Right lung (tissue), 5 donors: Measurements from ENCODE around the gene INO80D. TPM values are rescaled to one million over a fixed set of nuclear protein-coding genes. Genes with fewer than 3 reads are reported as not detected.
"Not testable (repeated sequence)": the region's sequence is repeated elsewhere in the genome, so short reads cannot be mapped to it uniquely, and the experiment has no call there.

ENCODE experiments used
- DNase-seq, 2 donors: peaks; one replicate each; pipeline ENCODE4 v3.0.0-alpha.2; 2013
- polyA plus RNA-seq, 5 donors: library from polyadenylated mRNA; unstranded; fragments of 120-200 nt; gene quantifications; one replicate each; pipeline versions ENCODE4 v1.2.1 to v1.2.3, GENCODE V29; 2013; ENCODE audit warnings: inconsistent platforms in 1 of 5, low replicate concordance in 1 of 5; ENCODE audit not compliant: insufficient read length in 5 of 5, insufficient read depth in 1 of 5

INO80D gene
- polyA plus RNA-seq, 5 donors, result 7.7 to 12.1 (median 11.3) TPM

GRCh38 chr2:206084870-206085741 is 868 bp downstream of the INO80D start:
- peak; percentile 29 to 42 for DNase-seq

- DNase-seq, result peak; percentile 49 to 69
Observed at GRCh38 chr2:206084439-206084869, 1.5 kb downstream of the INO80D start.

- peak; percentile 5 to 6 for DNase-seq
Observed at GRCh38 chr2:206083602-206084438, 2.2 kb downstream of the INO80D start.

GRCh38 chr2:206082298-206082843 is 3.6 kb downstream of the INO80D start:
- DNase-seq, result no peak

- no peak for DNase-seq
Observed at GRCh38 chr2:206080927-206081326, 5.0 kb downstream of the INO80D start.

DNA sequence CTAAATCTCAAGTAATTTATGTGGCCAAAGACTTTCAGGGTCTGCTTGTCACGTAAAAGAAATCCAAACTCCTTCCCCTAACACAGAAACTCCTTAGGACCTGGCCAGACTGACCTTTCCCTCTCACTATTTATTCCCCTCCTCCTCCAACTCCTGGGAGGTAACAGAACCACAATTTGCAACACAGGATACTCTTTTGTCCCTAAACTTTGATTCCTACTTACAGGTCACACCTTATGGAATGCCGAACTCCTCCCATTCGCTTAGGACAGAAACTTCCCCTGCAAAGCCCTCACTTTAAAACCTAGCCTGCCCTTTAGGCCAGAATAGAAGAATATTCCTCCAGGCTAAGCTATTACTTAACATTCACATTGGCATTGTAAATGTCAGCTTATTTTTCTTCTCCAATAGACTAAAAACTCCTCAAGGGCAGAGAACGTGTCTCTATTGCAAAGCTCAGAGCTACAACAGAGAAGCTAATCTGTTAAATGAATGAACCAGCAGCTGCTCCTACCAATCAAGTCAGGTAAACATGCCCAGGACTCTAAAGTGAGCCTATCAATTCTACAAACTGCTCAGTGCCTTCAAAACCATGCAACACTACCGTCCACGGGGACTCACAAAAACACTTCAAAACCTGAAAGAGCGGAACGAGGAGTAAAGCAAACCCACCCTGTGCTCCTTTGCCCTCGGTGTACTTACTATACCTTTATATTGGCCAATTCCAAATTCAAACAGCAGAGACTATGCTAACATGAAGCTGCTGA is 6.1 kb downstream of the INO80D start:
- DNase-seq, result no peak

GRCh38 chr2:206077879-206078278 is 8.1 kb downstream of the INO80D start:
- DNase-seq, result peak in 1 of 2 donors; percentile 5

DNA sequence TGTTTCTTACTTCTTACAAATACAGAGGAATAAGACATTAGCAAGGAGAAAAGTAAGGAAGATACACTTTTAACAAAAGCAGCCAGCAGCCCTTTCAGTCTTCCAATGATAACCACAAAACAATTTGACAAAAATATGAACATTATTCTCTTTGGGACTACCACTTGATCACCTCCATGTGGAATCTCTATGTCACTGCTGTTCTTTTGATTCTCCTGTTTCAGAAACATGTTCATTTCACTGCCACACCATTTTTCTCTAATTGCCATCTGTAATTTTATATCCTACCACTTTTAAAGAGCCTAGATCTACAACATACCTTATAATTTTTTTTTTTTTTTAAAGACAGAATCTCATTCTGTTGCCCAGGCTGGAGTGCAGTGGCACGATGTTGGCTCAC is 10.9 kb downstream of the INO80D start:
- DNase-seq, result no peak

DNA sequence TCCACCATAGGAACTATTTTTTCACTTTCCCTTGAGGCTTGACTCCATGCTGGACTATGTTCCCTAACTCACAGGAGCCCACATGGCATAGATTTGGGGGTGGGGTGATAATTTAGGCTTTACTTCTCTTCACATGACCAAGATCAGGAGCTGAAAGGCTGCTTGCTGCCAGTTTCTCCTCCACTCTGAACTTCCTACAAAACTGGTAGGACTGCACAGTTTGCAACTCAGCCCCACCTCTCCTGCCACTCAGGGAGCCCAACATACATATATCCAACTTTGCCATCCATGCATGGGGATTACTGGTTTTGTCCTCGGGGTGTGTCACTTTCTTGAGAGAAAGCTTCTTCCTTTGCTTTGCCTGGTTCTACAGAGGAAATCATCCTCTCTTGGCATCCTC is 14.2 kb downstream of the INO80D start:
- DNase-seq, result no peak

DNA sequence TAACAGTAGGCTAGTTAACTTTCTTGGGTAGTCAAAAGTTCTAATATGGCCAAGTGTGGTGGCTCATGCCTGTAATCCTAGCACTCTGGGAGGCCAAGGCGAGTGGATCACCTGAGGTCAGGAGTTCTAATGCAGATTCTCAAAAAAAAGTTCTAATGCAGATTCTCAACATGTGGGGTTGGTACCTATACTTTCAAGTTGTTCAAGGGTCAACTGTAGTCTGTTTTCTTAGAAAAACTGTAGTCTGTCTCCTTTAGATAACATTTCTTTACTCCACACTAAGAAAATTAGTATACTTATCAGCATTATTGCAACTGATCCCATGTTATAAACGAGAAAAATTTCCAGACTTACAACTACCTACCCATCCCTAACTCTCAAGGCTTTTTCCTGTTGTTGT is 16.6 kb downstream of the INO80D start:
- no peak for DNase-seq

DNA sequence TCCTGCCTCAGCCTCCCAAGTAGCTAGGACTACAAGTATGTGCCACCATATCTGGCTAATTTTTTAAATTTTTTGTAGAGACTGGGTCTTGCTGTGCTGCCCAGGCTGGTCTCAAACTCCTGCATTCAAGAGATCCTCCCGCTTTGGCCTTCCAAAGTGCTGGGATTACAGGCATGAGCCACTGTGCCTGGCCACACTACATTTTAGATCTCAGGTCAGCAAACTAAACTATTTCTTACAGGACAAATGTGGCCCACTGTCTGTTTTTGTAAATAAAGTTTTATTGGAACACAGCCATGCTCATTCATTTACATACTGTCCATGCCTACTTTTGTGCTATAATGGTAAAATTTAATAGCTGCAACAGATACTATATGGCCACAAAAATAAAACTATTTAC is 17.8 kb downstream of the INO80D start:
- DNase-seq, result no peak

DNA sequence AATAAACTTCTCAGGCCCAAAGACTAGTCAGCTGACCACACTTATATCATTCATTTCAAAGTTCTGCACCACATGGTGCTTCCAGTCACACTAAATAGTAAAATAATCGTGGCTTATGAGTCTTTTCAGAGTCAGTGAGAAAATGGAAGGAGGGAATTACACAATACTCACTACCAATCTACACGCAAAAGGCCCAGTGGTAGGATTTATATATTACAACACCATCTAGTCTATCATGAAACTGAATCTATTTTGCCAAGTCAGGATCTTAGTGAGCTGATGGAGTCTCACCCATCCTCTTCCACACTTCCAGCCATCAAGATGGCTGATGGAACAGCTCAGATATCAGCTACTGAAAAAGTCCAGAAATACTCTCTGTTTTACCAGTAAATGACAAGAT is 21.9 kb downstream of the INO80D start:
- no peak for DNase-seq

GRCh38 chr2:206063635-206064034 is 22.3 kb downstream of the INO80D start:
- DNase-seq, result no peak

DNA sequence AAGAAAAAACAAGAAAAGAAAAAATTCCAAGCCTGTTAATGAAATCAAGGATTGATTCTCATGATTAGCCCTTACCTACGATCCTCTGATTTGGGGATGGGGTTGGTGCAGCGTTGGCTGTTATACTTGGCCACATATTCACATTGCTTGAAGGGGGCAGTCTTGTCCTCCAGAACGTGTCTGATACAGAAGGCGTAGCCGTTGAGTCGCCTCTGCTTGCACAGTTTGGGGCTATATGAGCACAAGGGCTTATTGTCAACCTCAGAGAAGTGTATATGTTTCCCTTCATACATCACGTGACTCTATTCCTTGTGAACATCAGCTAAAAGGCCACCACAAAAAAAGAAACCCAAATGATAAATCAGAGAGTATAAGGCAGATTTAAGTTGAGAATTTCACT is 23.2 kb downstream of the INO80D start:
- DNase-seq, result no peak

DNA sequence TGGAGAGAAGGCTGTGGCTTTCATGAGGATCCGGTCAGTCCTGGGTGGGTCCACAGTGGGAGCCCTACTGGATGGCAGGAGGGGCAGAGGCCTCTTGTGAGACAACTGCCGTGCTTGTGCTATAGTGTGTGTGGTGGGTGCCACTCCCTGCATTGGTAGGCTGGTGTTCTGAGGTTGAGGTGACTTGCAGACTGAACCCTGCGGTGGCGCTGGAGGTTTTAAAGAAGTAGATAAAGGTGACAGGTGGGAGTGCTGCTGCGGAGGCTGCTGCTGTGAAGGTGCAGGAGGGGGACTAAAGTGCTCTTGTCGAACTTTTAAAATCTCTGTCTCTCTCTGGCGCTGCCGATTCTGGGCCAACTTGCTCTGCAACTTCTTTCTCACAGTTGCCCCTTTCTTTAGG is 29.7 kb downstream of the INO80D start:
- DNase-seq, result peak in 1 of 2 donors; percentile 3

GRCh38 chr2:206054952-206055351 is 31.0 kb downstream of the INO80D start:
- DNase-seq, result no peak

DNA sequence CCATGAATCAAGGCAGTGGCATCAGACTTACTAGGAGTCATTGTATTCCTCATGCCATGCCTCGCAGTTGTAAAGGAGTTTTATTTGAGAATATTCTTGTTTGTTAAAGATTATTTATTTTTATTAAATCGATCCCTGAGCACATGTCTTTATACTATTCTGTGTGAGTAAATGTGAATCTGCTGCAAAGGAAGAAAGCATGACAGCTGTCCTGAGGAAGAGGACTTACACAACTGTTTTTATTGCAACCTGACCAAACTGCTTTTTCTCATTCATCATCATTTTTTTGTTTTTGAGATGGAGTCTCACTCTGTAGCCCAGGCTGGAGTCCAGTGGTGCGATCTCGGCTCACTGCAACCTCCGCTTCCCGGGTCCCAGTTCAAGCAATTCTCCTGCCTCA is 34.1 kb downstream of the INO80D start:
- DNase-seq, result no peak

- DNase-seq, result no peak
Observed at GRCh38 chr2:206049392-206049791, 36.6 kb downstream of the INO80D start.

GRCh38 chr2:206045251-206045650 is 40.7 kb downstream of the INO80D start:
- DNase-seq, result no peak

- DNase-seq, result no peak
Observed at GRCh38 chr2:206040525-206040924, 45.4 kb downstream of the INO80D start.

DNA sequence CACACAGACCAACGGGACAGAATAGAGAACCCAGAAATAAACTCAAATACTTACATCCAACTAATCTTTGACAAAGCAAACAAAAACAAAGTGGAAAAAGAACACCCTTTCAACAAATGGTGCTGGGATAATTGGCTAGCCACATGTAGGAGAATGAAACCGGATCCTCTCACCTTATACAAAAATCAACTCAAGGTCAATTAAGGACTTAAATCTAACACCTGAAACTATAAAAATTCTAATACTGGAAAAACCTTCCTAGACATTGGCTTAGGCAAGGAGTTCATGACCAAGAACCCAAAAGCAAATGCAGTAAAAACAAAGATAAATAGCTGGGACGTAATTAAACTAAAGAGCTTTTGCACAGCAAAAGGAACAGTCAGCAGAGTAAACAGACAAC is 50.6 kb downstream of the INO80D start:
- DNase-seq, result not testable (repeated sequence)

- DNase-seq, result not testable (repeated sequence)
Observed at GRCh38 chr2:206033452-206033851, 52.5 kb downstream of the INO80D start.
